ENCODE results near the gene GLG1.
"Not testable (repeated sequence)": the region's sequence is repeated elsewhere in the genome, so short reads cannot be mapped to it uniquely, and the experiment has no call there.

GLG1 gene

GRCh38 chr16:74451951-74452758, 154.8 kb downstream of the GLG1 start:
- H3K4me3 ChIP-seq (ENCODE audit: low read depth in 1 of 5, low read length in 5 of 5): no peak overlapping the region
- H3K27me3 ChIP-seq (ENCODE audit: control insufficient read depth in 5 of 5, insufficient read depth in 4 of 5, low read length in 5 of 5): no peaks in the 10 kb centered on the region
- H3K27ac ChIP-seq (ENCODE audit: low read depth, low read length): no peak overlapping the region
- no peak overlapping the region for H3K9ac ChIP-seq (ENCODE audit: low read length in 5 of 5)
- H3K4me1 ChIP-seq (ENCODE audit: control insufficient read depth in 5 of 5, insufficient read depth in 5 of 5, low read length in 5 of 5): peaks cover 12 to 43% (median 30%) of the 10 kb centered on the region in 5 donors
- H3K9me3 ChIP-seq (ENCODE audit: control insufficient read depth in 5 of 5, low read length in 5 of 5): no peaks in the 10 kb centered on the region
- H3K36me3 ChIP-seq (ENCODE audit: control insufficient read depth in 5 of 5, insufficient read depth in 5 of 5, low read length in 5 of 5): peaks cover 6 to 54% (median 48%) of the 10 kb centered on the region in 5 donors

GRCh38 chr16:74450967-74451760, 155.8 kb downstream of the GLG1 start:
- H3K27me3 ChIP-seq (ENCODE audit: control insufficient read depth in 5 of 5, insufficient read depth in 4 of 5, low read length in 5 of 5): no peaks in the 10 kb centered on the region
- H3K9me3 ChIP-seq (ENCODE audit: control insufficient read depth in 5 of 5, low read length in 5 of 5): no peaks in the 10 kb centered on the region
- H3K27ac ChIP-seq (ENCODE audit: low read depth, low read length): no peak overlapping the region
- no peak overlapping the region for H3K4me3 ChIP-seq (ENCODE audit: low read depth in 1 of 5, low read length in 5 of 5)
- H3K36me3 ChIP-seq (ENCODE audit: control insufficient read depth in 5 of 5, insufficient read depth in 5 of 5, low read length in 5 of 5): peaks cover 6 to 44% (median 40%) of the 10 kb centered on the region in 5 donors
- peak overlapping the region in 1 of 5 donors; percentile 34 for H3K9ac ChIP-seq (ENCODE audit: low read length in 5 of 5)
- H3K4me1 ChIP-seq (ENCODE audit: control insufficient read depth in 5 of 5, insufficient read depth in 5 of 5, low read length in 5 of 5): peaks cover 12 to 48% (median 30%) of the 10 kb centered on the region in 5 donors

GRCh38 chr16:74450236-74450635, 156.7 kb downstream of the GLG1 start:
- Histone ChIP-seq H3K9ac (ENCODE audit: low read length in 5 of 5) (peak overlapping the region in 1 of 5 donors; percentile 33), H3K9me3 (ENCODE audit: control insufficient read depth in 5 of 5, low read length in 5 of 5) (no peaks in the 10 kb centered on the region), H3K36me3 (ENCODE audit: control insufficient read depth in 5 of 5, insufficient read depth in 5 of 5, low read length in 5 of 5) (peaks cover 0 to 35% (median 31%) of the 10 kb centered on the region in 5 donors), H3K27ac (ENCODE audit: low read depth, low read length) (peak overlapping the region; percentile 86), H3K27me3 (ENCODE audit: control insufficient read depth in 5 of 5, insufficient read depth in 4 of 5, low read length in 5 of 5) (no peaks in the 10 kb centered on the region), H3K4me3 (ENCODE audit: low read depth in 1 of 5, low read length in 5 of 5) (no peak overlapping the region), H3K4me1 (ENCODE audit: control insufficient read depth in 5 of 5, insufficient read depth in 5 of 5, low read length in 5 of 5) (peaks cover 12 to 57% (median 39%) of the 10 kb centered on the region in 5 donors)

GRCh38 chr16:74449470-74449869, 157.4 kb downstream of the GLG1 start:
- H3K36me3 ChIP-seq (ENCODE audit: control insufficient read depth in 5 of 5, insufficient read depth in 5 of 5, low read length in 5 of 5): peaks cover 0 to 29% (median 25%) of the 10 kb centered on the region in 5 donors
- H3K4me3 ChIP-seq (ENCODE audit: low read depth in 1 of 5, low read length in 5 of 5): no peak overlapping the region
- H3K27ac ChIP-seq (ENCODE audit: low read depth, low read length): peak overlapping the region; percentile 86
- H3K9me3 ChIP-seq (ENCODE audit: control insufficient read depth in 5 of 5, low read length in 5 of 5): no peaks in the 10 kb centered on the region
- H3K27me3 ChIP-seq (ENCODE audit: control insufficient read depth in 5 of 5, insufficient read depth in 4 of 5, low read length in 5 of 5): no peaks in the 10 kb centered on the region
- peak overlapping the region in 2 of 5 donors; percentile 21 to 33 for H3K9ac ChIP-seq (ENCODE audit: low read length in 5 of 5)
- peaks cover 12 to 58% (median 42%) of the 10 kb centered on the region in 5 donors for H3K4me1 ChIP-seq (ENCODE audit: control insufficient read depth in 5 of 5, insufficient read depth in 5 of 5, low read length in 5 of 5)

- Histone ChIP-seq H3K9ac (ENCODE audit: low read length in 5 of 5) (peak overlapping the region in 1 of 5 donors; percentile 32), H3K4me1 (ENCODE audit: control insufficient read depth in 5 of 5, insufficient read depth in 5 of 5, low read length in 5 of 5) (peaks cover 12 to 58% (median 42%) of the 10 kb centered on the region in 5 donors), H3K27me3 (ENCODE audit: control insufficient read depth in 5 of 5, insufficient read depth in 4 of 5, low read length in 5 of 5) (no peaks in the 10 kb centered on the region), H3K4me3 (ENCODE audit: low read depth in 1 of 5, low read length in 5 of 5) (peak overlapping the region in 1 of 5 donors; percentile 5), H3K27ac (ENCODE audit: low read depth, low read length) (peak overlapping the region; percentile 86), H3K9me3 (ENCODE audit: control insufficient read depth in 5 of 5, low read length in 5 of 5) (no peaks in the 10 kb centered on the region), H3K36me3 (ENCODE audit: control insufficient read depth in 5 of 5, insufficient read depth in 5 of 5, low read length in 5 of 5) (peaks cover 0 to 29% (median 25%) of the 10 kb centered on the region in 5 donors)
Measured at GRCh38 chr16:74448990-74449389, 157.9 kb downstream of the GLG1 start.

GRCh38 chr16:74447578-74447977, 159.3 kb downstream of the GLG1 start:
- no peak overlapping the region for H3K4me3 ChIP-seq (ENCODE audit: low read depth in 1 of 5, low read length in 5 of 5)
- no peaks in the 10 kb centered on the region for H3K9me3 ChIP-seq (ENCODE audit: control insufficient read depth in 5 of 5, low read length in 5 of 5)
- no peaks in the 10 kb centered on the region for H3K27me3 ChIP-seq (ENCODE audit: control insufficient read depth in 5 of 5, insufficient read depth in 4 of 5, low read length in 5 of 5)
- peaks cover 12 to 58% (median 42%) of the 10 kb centered on the region in 5 donors for H3K4me1 ChIP-seq (ENCODE audit: control insufficient read depth in 5 of 5, insufficient read depth in 5 of 5, low read length in 5 of 5)
- no peak overlapping the region for H3K9ac ChIP-seq (ENCODE audit: low read length in 5 of 5)
- peaks cover 0 to 18% (median 16%) of the 10 kb centered on the region in 5 donors for H3K36me3 ChIP-seq (ENCODE audit: control insufficient read depth in 5 of 5, insufficient read depth in 5 of 5, low read length in 5 of 5)
- peak overlapping the region; percentile 86 for H3K27ac ChIP-seq (ENCODE audit: low read depth, low read length)

- Histone ChIP-seq H3K27me3 (ENCODE audit: control insufficient read depth in 5 of 5, insufficient read depth in 4 of 5, low read length in 5 of 5) (no peaks in the 10 kb centered on the region), H3K27ac (ENCODE audit: low read depth, low read length) (peak overlapping the region; percentile 86), H3K9me3 (ENCODE audit: control insufficient read depth in 5 of 5, low read length in 5 of 5) (no peaks in the 10 kb centered on the region), H3K36me3 (ENCODE audit: control insufficient read depth in 5 of 5, insufficient read depth in 5 of 5, low read length in 5 of 5) (peaks cover 0 to 11% (median 9%) of the 10 kb centered on the region in 5 donors), H3K9ac (ENCODE audit: low read length in 5 of 5) (peak overlapping the region in 1 of 5 donors; percentile 25), H3K4me3 (ENCODE audit: low read depth in 1 of 5, low read length in 5 of 5) (no peak overlapping the region), H3K4me1 (ENCODE audit: control insufficient read depth in 5 of 5, insufficient read depth in 5 of 5, low read length in 5 of 5) (peaks cover 12 to 53% (median 42%) of the 10 kb centered on the region in 5 donors)
Measured at GRCh38 chr16:74446866-74447265, 160.0 kb downstream of the GLG1 start.

- not testable (repeated sequence) for H3K9ac ChIP-seq (ENCODE audit: low read length in 5 of 5); H3K9me3 ChIP-seq (ENCODE audit: control insufficient read depth in 5 of 5, low read length in 5 of 5); H3K27me3 ChIP-seq (ENCODE audit: control insufficient read depth in 5 of 5, insufficient read depth in 4 of 5, low read length in 5 of 5); H3K36me3 ChIP-seq (ENCODE audit: control insufficient read depth in 5 of 5, insufficient read depth in 5 of 5, low read length in 5 of 5); H3K27ac ChIP-seq (ENCODE audit: low read depth, low read length); H3K4me3 ChIP-seq (ENCODE audit: low read depth in 1 of 5, low read length in 5 of 5)
- H3K4me1 ChIP-seq (ENCODE audit: control insufficient read depth in 5 of 5, insufficient read depth in 5 of 5, low read length in 5 of 5): peaks cover 4 to 34% (median 25%) of the 10 kb centered on the region in 5 donors
Measured at GRCh38 chr16:74443624-74444346, 163.1 kb downstream of the GLG1 start.

- H3K4me1 ChIP-seq (ENCODE audit: control insufficient read depth in 5 of 5, insufficient read depth in 5 of 5, low read length in 5 of 5): peaks cover 0 to 9% (median 0%) of the 10 kb centered on the region in 5 donors
- H3K27me3 ChIP-seq (ENCODE audit: control insufficient read depth in 5 of 5, insufficient read depth in 4 of 5, low read length in 5 of 5): no peaks in the 10 kb centered on the region
- no peak overlapping the region for H3K4me3 ChIP-seq (ENCODE audit: low read depth in 1 of 5, low read length in 5 of 5)
- H3K9ac ChIP-seq (ENCODE audit: low read length in 5 of 5): no peak overlapping the region
- no peaks in the 10 kb centered on the region for H3K36me3 ChIP-seq (ENCODE audit: control insufficient read depth in 5 of 5, insufficient read depth in 5 of 5, low read length in 5 of 5)
- H3K9me3 ChIP-seq (ENCODE audit: control insufficient read depth in 5 of 5, low read length in 5 of 5): no peaks in the 10 kb centered on the region
- no peak overlapping the region for H3K27ac ChIP-seq (ENCODE audit: low read depth, low read length)
Measured at GRCh38 chr16:74439685-74440084, 167.2 kb downstream of the GLG1 start.
